Measurements from ENCODE around the gene AURKAIP1. TPM values are rescaled to one million over a fixed set of nuclear protein-coding genes. Genes with fewer than 3 reads are reported as not detected.

Gene AURKAIP1
- total and polyA plus RNA-seq, 2 of the 13 experiments (the other 11 are each of a cell fraction or from before 2014, with no cell fraction given) = 69.5 to 175 TPM

- POLR2A ChIA-PET = interaction anchor here (0.8 to 2.7 kb wide), 12 partner anchors 12 to 85 kb away, joined by 3 to 38 read pairs (median 6); partner anchors contain the start of genes AURKAIP1, CCNL2, MXRA8 and TAS1R3
- in situ Hi-C loops (cut with HindIII; ENCODE audit: extremely low pct_ligation_motif_present, low pct_unique_long_range_greater_than_20kb) = no loop called here
- Histone ChIP-seq H3K9ac (ENCODE audit: insufficient read depth, low read depth, low read length) (peak overlapping the region; percentile 91), H4K20me1 (ENCODE audit: insufficient read depth, low read length) (peaks cover 29% of the 10 kb centered on the region; the same call in 1 of the 2 replicates), H2AFZ (ENCODE audit: low read length) (no peak overlapping the region), H3K9me3 (ENCODE audit: low read length) (no peaks in the 10 kb centered on the region), H3K4me3 (replicated peaks in 1 of 3; ENCODE audit: insufficient read depth in 1 of 3, low read depth in 2 of 3, low read length in 3 of 3) (peak overlapping the region; percentile 79 to 89 (median 85)), H3K4me1 (ENCODE audit: insufficient read depth, low read length) (peaks cover 51% of the 10 kb centered on the region), H3K79me2 (ENCODE audit: insufficient read depth, low read length) (peaks cover 48% of the 10 kb centered on the region), H3K36me3 (replicated peaks in 1 of 2; ENCODE audit: control insufficient read depth in 1 of 2, insufficient read depth in 2 of 2, low read length in 2 of 2) (no peaks in the 10 kb centered on the region), H3K27ac (ENCODE audit: extremely low read length, insufficient read depth, low read length) (peak overlapping the region; percentile 82), H3K27me3 (ENCODE audit: control insufficient read depth in 1 of 2, insufficient read depth in 2 of 2, low read length in 2 of 2) (no peaks in the 10 kb centered on the region), H3K4me2 (ENCODE audit: low read depth, low read length) (peak overlapping the region; percentile 91)
- DNase-seq (ENCODE audit: low spot score) = no peak
- BruUV-seq (replicated peaks) = no TSS peak
- no peak for FAIRE-seq
- WGBS (ENCODE audit: low lambda C conversion rate) = 69% methylated on average over 9 of the region's 10 CpGs
- ATAC-seq = no peak; the same call in 2 of the 3 replicates
- intact Hi-C loops (cut with micrococcal nuclease; ENCODE audit: unreplicated experiment) = loop anchor here (1.0 kb wide), 1 partner anchor 25 kb away; no protein-coding TSS in a partner anchor
- CTCF ChIA-PET (ENCODE audit: low intra/inter-chr PET ratio, low total read pairs) = no interaction called here
- 0 out of 2 replicates have a peak, but pooled peaks have one; percentile 13 for TF ChIP-seq ZBTB7A (CRISPR knock-in tag; IDR thresholded peaks at IDR 0.05)
- TF ChIP-seq SMAD3 (CRISPR knock-in tag; IDR thresholded peaks at IDR 0.05) = no peak
- TF ChIP-seq NFKB2 (CRISPR knock-in tag; IDR thresholded peaks at IDR 0.05; ENCODE audit: borderline replicate concordance) = no peak
- no peak for TF ChIP-seq ISX (CRISPR knock-in tag; conservative IDR thresholded peaks at IDR 0.05)
- 0 out of 2 replicates have a peak, but pooled peaks have one; percentile 13 for TF ChIP-seq NFATC3 (CRISPR knock-in tag; IDR thresholded peaks at IDR 0.05)
- no peak for TF ChIP-seq PCBP2 (optimal IDR thresholded peaks at IDR 0.05; ENCODE audit: low read depth, low read length, poor library complexity, severe bottlenecking)
- no peak for TF ChIP-seq SIX4 (CRISPR knock-in tag; IDR thresholded peaks at IDR 0.05)
- no peak for TF ChIP-seq RBFOX2 (IDR thresholded peaks at IDR 0.05; ENCODE audit: low read depth, low read length)
- TF ChIP-seq THYN1 (CRISPR knock-in tag; IDR thresholded peaks at IDR 0.05; ENCODE audit: borderline replicate concordance, low read depth) = no peak
- TF ChIP-seq POLR2AphosphoS2 (IDR thresholded peaks at IDR 0.05; ENCODE audit: low read depth, low read length) = no peak
- TF ChIP-seq FOXP4 (CRISPR knock-in tag; IDR thresholded peaks at IDR 0.05) = no peak
- TF ChIP-seq ZNF143 (CRISPR knock-in tag; IDR thresholded peaks at IDR 0.05) = no peak
- TF ChIP-seq MAFG (CRISPR knock-in tag; IDR thresholded peaks at IDR 0.05) = 0 out of 2 replicates have a peak, but pooled peaks have one; percentile 20
- no peak for TF ChIP-seq ZNF101 (CRISPR knock-in tag; IDR thresholded peaks at IDR 0.05; ENCODE audit: borderline replicate concordance, low read depth)
- no peak for TF ChIP-seq ZNF274 (CRISPR knock-in tag; IDR thresholded peaks at IDR 0.05)
- TF ChIP-seq STAT6 (CRISPR knock-in tag; IDR thresholded peaks at IDR 0.05; ENCODE audit: borderline replicate concordance) = 0 out of 2 replicates have a peak, but pooled peaks have one; percentile 46
- TF ChIP-seq PAX8 (CRISPR knock-in tag; IDR thresholded peaks at IDR 0.05; ENCODE audit: borderline replicate concordance) = 0 out of 2 replicates have a peak, but pooled peaks have one; percentile 5
- no peak for TF ChIP-seq ZNF710 (CRISPR knock-in tag; IDR thresholded peaks at IDR 0.05; ENCODE audit: borderline replicate concordance)
Observed at GRCh38 chr1:1347026-1347595, 27.9 kb downstream of the AURKAIP1 start.
